IMR-90 (cell line): ENCODE data around the gene NR1I3. TPM values are rescaled to one million over a fixed set of nuclear protein-coding genes. Genes with fewer than 3 reads are reported as not detected.

Experiments used
- ATAC-seq: fragments of 200-7000 bp; cut with Tn5 transposase; 2 replicates; pipeline ENCODE4 v1.9.1; 2020; ENCODE audit warnings: low read depth, mild to moderate bottlenecking, moderate library complexity
- BruUV-seq: library from RNA; stranded (reverse); fragments of 400-500 nt; replicated peaks from 2 replicates; lab custom pipeline; 2021; lab: Mats Ljungman, UMichigan
- CTCF ChIA-PET: fragments of 300-600 bp; formaldehyde crosslinking; extraction: SDS; loops from one replicate; lab custom pipeline; 2021; ENCODE audit warnings: antibody characterized with exemption; lab: Yijun Ruan, JAX
- POLR2A ChIA-PET: fragments of 300-600 bp; sonication (Branson Sonifier 250); formaldehyde crosslinking; loops from one replicate; lab custom pipeline; 2022; ENCODE audit warnings: antibody characterized with exemption; ENCODE audit not compliant: unreplicated experiment; lab: Charles Lee
- DNase-seq: peaks from one replicate; pipeline ENCODE4 v3.0.0; 2013
- H2AFZ ChIP-seq: replicated peaks from 2 replicates; pipeline ENCODE3; 2013; ENCODE audit warnings: low read length, mild to moderate bottlenecking; ENCODE audit not compliant: poor library complexity
- H2AK5ac ChIP-seq: 2 replicates; pipeline ENCODE4 v1.6.1; 2013; ENCODE audit warnings: low read depth, low read length, inconsistent platforms
- H2AK9ac ChIP-seq: replicated peaks from 2 replicates; pipeline ENCODE3; 2013; ENCODE audit warnings: mild to moderate bottlenecking, low read depth, low read length, moderate library complexity; ENCODE audit not compliant: poor library complexity
- H2BK120ac ChIP-seq: 2 replicates; pipeline ENCODE4 v1.6.1; 2013; ENCODE audit warnings: low read depth, low read length, inconsistent platforms
- H2BK15ac ChIP-seq: 3 replicates; pipeline ENCODE4 v1.6.1; 2013; ENCODE audit warnings: low read depth, low read length, inconsistent platforms
- H2BK20ac ChIP-seq: 2 replicates; pipeline ENCODE4 v1.6.1; 2013; ENCODE audit warnings: low read depth, mild to moderate bottlenecking, inconsistent platforms, low read length, moderate library complexity
- H2BK5ac ChIP-seq: 2 replicates; pipeline ENCODE4 v1.6.1; 2013; ENCODE audit warnings: mild to moderate bottlenecking, low read depth, low read length, inconsistent platforms; ENCODE audit not compliant: poor library complexity, severe bottlenecking
- H3K14ac ChIP-seq: replicated peaks from 2 replicates; pipeline ENCODE4 v1.6.1; 2013; ENCODE audit warnings: low read depth, low read length, inconsistent platforms
- H3K18ac ChIP-seq: 2 replicates; pipeline ENCODE4 v1.6.1; 2013; ENCODE audit warnings: low read depth, low read length, control low read depth
- H3K23ac ChIP-seq: 2 replicates; pipeline ENCODE4 v1.6.1; 2013; ENCODE audit warnings: low read depth, low read length, inconsistent platforms
- H3K27ac ChIP-seq: 2 replicates; pipeline ENCODE4 v1.5.1; 2013; ENCODE audit warnings: mild to moderate bottlenecking, control low read depth, low read length; ENCODE audit not compliant: insufficient read depth
- H3K27me3 ChIP-seq: 2 replicates; pipeline ENCODE4 v1.6.1; 2013; ENCODE audit warnings: low read length; ENCODE audit not compliant: control insufficient read depth, insufficient read depth
- H3K36me3 ChIP-seq: 2 replicates; pipeline ENCODE4 v1.6.1; 2013; ENCODE audit warnings: low read length, mixed read lengths; ENCODE audit not compliant: control insufficient read depth, insufficient read depth
- H3K4ac ChIP-seq: 2 replicates; pipeline ENCODE4 v1.6.1; 2013; ENCODE audit warnings: low read depth, low read length, inconsistent platforms
- H3K4me1 ChIP-seq: 2 replicates; pipeline ENCODE4 v1.6.1; 2013; ENCODE audit warnings: low read length, mixed read lengths; ENCODE audit not compliant: control insufficient read depth, insufficient read depth
- H3K4me2 ChIP-seq: 2 replicates; pipeline ENCODE4 v1.6.1; 2013; ENCODE audit warnings: low read depth, mild to moderate bottlenecking, control low read depth, low read length, moderate library complexity
- H3K4me3 ChIP-seq: 2 replicates; pipeline ENCODE4 v1.5.1; 2013; ENCODE audit warnings: low read depth, mild to moderate bottlenecking, control low read depth, low read length, moderate library complexity; ENCODE audit not compliant: insufficient read depth
- H3K56ac ChIP-seq: 2 replicates; pipeline ENCODE4 v1.6.1; 2013; ENCODE audit warnings: low read length, inconsistent platforms; ENCODE audit not compliant: insufficient read depth; ENCODE audit errors: extremely low read depth
- H3K79me1 ChIP-seq, 2 experiments: 2 replicates each; pipeline ENCODE4 v1.6.1; 2013; ENCODE audit warnings: low read length in 2 of 2, inconsistent platforms in 1 of 2, low read depth in 1 of 2
- H3K9ac ChIP-seq: 2 replicates; pipeline ENCODE4 v1.6.1; 2013; ENCODE audit warnings: low read depth, low read length, control low read depth
- H3K9me1 ChIP-seq: 2 replicates; pipeline ENCODE4 v1.6.1; 2013; ENCODE audit warnings: low read length, inconsistent platforms; ENCODE audit not compliant: insufficient read depth
- H3K9me3 ChIP-seq: 2 replicates; pipeline ENCODE4 v1.6.1; 2013; ENCODE audit warnings: low read length; ENCODE audit not compliant: control insufficient read depth, insufficient read depth
- H4K20me1 ChIP-seq: 2 replicates; pipeline ENCODE4 v1.6.1; 2013; ENCODE audit warnings: low read length, inconsistent platforms; ENCODE audit not compliant: insufficient read depth
- H4K5ac ChIP-seq: 2 replicates; pipeline ENCODE4 v1.6.1; 2013; ENCODE audit warnings: mild to moderate bottlenecking, low read depth, low read length, control low read depth
- H4K8ac ChIP-seq, 2 experiments: 2 replicates each; pipeline ENCODE4 v1.6.1; 2013; ENCODE audit warnings: low read depth in 2 of 2, low read length in 2 of 2, control low read depth in 1 of 2, inconsistent platforms in 1 of 2
- H4K91ac ChIP-seq: 2 replicates; pipeline ENCODE4 v1.6.1; 2013; ENCODE audit warnings: low read depth, low read length, inconsistent platforms; ENCODE audit not compliant: insufficient read depth
- BHLHE40 ChIP-seq: fragments of 150-350 bp; IDR thresholded peaks from 2 replicates; pipeline ENCODE4 v1.6.1; 2016; ENCODE audit warnings: mild to moderate bottlenecking, low read depth, low read length
- CEBPB ChIP-seq: IDR thresholded peaks from 2 replicates; pipeline ENCODE4 v1.6.1; 2012; ENCODE audit warnings: low read depth, low read length, improper control_type of control experiment
- CHD1 ChIP-seq: IDR thresholded peaks from 2 replicates; pipeline ENCODE4 v1.6.1; 2012; ENCODE audit warnings: low read depth, low read length, improper control_type of control experiment
- ELK1 ChIP-seq: fragments of 150-350 bp; IDR thresholded peaks from 2 replicates; pipeline ENCODE4 v1.6.1; 2016; ENCODE audit warnings: low read depth, mild to moderate bottlenecking, low read length, moderate library complexity, borderline replicate concordance
- FOS ChIP-seq: fragments of 150-350 bp; IDR thresholded peaks from 2 replicates; pipeline ENCODE4 v1.6.1; 2016; ENCODE audit warnings: low read depth, low read length
- MAFK ChIP-seq: IDR thresholded peaks from 2 replicates; pipeline ENCODE4 v1.6.1; 2012; ENCODE audit warnings: low read depth, low read length, improper control_type of control experiment
- MAZ ChIP-seq: IDR thresholded peaks from 2 replicates; pipeline ENCODE4 v1.6.1; 2012; ENCODE audit warnings: low read depth, mild to moderate bottlenecking, low read length, improper control_type of control experiment, moderate library complexity, borderline replicate concordance
- MXI1 ChIP-seq: IDR thresholded peaks from 2 replicates; pipeline ENCODE4 v1.6.1; 2012; ENCODE audit warnings: low read depth, mild to moderate bottlenecking, low read length, moderate library complexity, borderline replicate concordance
- NFE2L2 ChIP-seq: fragments of 150-350 bp; IDR thresholded peaks from 2 replicates; pipeline ENCODE4 v1.6.1; 2016; ENCODE audit warnings: low read depth, mild to moderate bottlenecking, low read length
- POLR2A ChIP-seq: IDR thresholded peaks from 2 replicates; pipeline ENCODE4 v1.6.1; 2012; ENCODE audit warnings: mild to moderate bottlenecking, low read depth, low read length
- RFX5 ChIP-seq: IDR thresholded peaks from 2 replicates; pipeline ENCODE4 v1.8.0; 2012; ENCODE audit warnings: low read depth, mild to moderate bottlenecking, low read length, moderate library complexity
- SMC3 ChIP-seq: fragments of 150-350 bp; IDR thresholded peaks from 2 replicates; pipeline ENCODE4 v1.6.1; 2016; ENCODE audit warnings: low read depth, mild to moderate bottlenecking, antibody characterized with exemption, low read length, moderate library complexity
- USF2 ChIP-seq: fragments of 150-350 bp; IDR thresholded peaks from 2 replicates; pipeline ENCODE4 v1.6.1; 2017; ENCODE audit warnings: mild to moderate bottlenecking, antibody characterized with exemption, low read length, low read depth
- WGBS, 2 experiments: methylation state at CpG; one replicate each; pipeline versions ENCODE4 v1.1.5 to v1.1.7; 2013; ENCODE audit warnings: missing lambda C conversion rate in 2 of 2; ENCODE audit not compliant: insufficient read length in 1 of 2; ENCODE audit errors: extremely low coverage in 2 of 2; 5-methylcytosine and 5-hydroxymethylcytosine counted together
- dilution Hi-C: fragments of 300-500 bp; cut with HindIII; formaldehyde crosslinking; loops from one replicate; pipeline ENCODE4 v1.14.3; 2018; ENCODE audit warnings: low sequenced_read_pairs; ENCODE audit not compliant: unreplicated experiment
- in situ Hi-C: fragments of 300-500 bp; cut with MboI; formaldehyde crosslinking; loops from 3 replicates; pipeline ENCODE4 v1.14.3; 2019; ENCODE audit warnings: low sequenced_read_pairs, inconsistent platforms, mixed read lengths
- intact Hi-C: fragments of 100-400 bp; cut with micrococcal nuclease; formaldehyde crosslinking; loops from 2 replicates; pipeline ENCODE4 v1.10.0; 2022
- polyA plus RNA-seq, 3 experiments: library from polyadenylated mRNA; depleted of rRNA; stranded (reverse); fragments of >200 nt; gene quantifications; 2 replicates each; pipeline ENCODE4 v1.2.3, GENCODE V29; 2012; ENCODE audit warnings: low replicate concordance in 1 of 3
- total RNA-seq: library from RNA; depleted of rRNA; stranded (reverse); fragments of >200 nt; gene quantifications from 2 replicates; pipeline ENCODE4 v1.2.3, GENCODE V29; 2012
- TF ChIP-seq, protein P1 (sequence below): conservative IDR thresholded peaks from 2 replicates; pipeline ENCODE4 v1.5.1; 2012; ENCODE audit warnings: mild to moderate bottlenecking, low read depth, low read length, improper control_type of control experiment

NR1I3 gene
- total and polyA plus RNA-seq, 2 of the 4 experiments (the other 2 are of a cell fraction): not detected

- Histone ChIP-seq H2BK120ac (no peak overlapping the region), H2BK20ac (no peak overlapping the region), H2AK5ac (no peak overlapping the region), H3K4me3 (no peak overlapping the region), H3K36me3 (no peaks in the 10 kb centered on the region), H3K27me3 (peaks cover 36% of the 10 kb centered on the region), H3K9ac (no peak overlapping the region), H3K9me1 (no peaks in the 10 kb centered on the region), H3K4me1 (no peaks in the 10 kb centered on the region), H3K56ac (no peak overlapping the region), H3K14ac (no peak overlapping the region), H2AFZ (no peak overlapping the region), H4K91ac (no peak overlapping the region), H4K20me1 (no peaks in the 10 kb centered on the region), H3K9me3 (peaks cover 11% of the 10 kb centered on the region), H3K4me2 (no peak overlapping the region), H3K4ac (no peak overlapping the region), H2AK9ac (no peak overlapping the region), H3K79me1 (no peaks in the 10 kb centered on the region), H4K8ac (no peak overlapping the region), H3K23ac (no peak overlapping the region), H4K5ac (no peak overlapping the region), H2BK15ac (no peak overlapping the region), H3K27ac (no peak overlapping the region), H2BK5ac (no peak overlapping the region), H3K18ac (no peak overlapping the region)
- DNase-seq (no peak), ATAC-seq (no peak)
- CTCF ChIA-PET: no interaction called here
- dilution Hi-C loops (no loop called here), in situ Hi-C loops (no loop called here), intact Hi-C loops (no loop called here)
- BruUV-seq: no TSS peak
- WGBS, 2 experiments: no CpG with 5 or more reads among the region's 6 CpGs
- TF ChIP-seq CHD1: no peak
- no peak for TF ChIP-seq ELK1
- no peak for TF ChIP-seq MAZ
- TF ChIP-seq FOS: no peak
- TF ChIP-seq POLR2A: no peak
- TF ChIP-seq MXI1: no peak
- TF ChIP-seq, protein P1, sequence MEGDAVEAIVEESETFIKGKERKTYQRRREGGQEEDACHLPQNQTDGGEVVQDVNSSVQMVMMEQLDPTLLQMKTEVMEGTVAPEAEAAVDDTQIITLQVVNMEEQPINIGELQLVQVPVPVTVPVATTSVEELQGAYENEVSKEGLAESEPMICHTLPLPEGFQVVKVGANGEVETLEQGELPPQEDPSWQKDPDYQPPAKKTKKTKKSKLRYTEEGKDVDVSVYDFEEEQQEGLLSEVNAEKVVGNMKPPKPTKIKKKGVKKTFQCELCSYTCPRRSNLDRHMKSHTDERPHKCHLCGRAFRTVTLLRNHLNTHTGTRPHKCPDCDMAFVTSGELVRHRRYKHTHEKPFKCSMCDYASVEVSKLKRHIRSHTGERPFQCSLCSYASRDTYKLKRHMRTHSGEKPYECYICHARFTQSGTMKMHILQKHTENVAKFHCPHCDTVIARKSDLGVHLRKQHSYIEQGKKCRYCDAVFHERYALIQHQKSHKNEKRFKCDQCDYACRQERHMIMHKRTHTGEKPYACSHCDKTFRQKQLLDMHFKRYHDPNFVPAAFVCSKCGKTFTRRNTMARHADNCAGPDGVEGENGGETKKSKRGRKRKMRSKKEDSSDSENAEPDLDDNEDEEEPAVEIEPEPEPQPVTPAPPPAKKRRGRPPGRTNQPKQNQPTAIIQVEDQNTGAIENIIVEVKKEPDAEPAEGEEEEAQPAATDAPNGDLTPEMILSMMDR: no peak
- TF ChIP-seq BHLHE40: no peak
- TF ChIP-seq MAFK: no peak
- TF ChIP-seq USF2: no peak
- TF ChIP-seq NFE2L2: no peak
- no peak for TF ChIP-seq CEBPB
- no peak for TF ChIP-seq RFX5
- TF ChIP-seq SMC3: no peak
- POLR2A ChIA-PET: no interaction called here
Observed at GRCh38 chr1:161259345-161259702, 21.3 kb upstream of the NR1I3 start.
